Peyer's patch (tissue), 4 donors: Measurements from ENCODE around the gene HABP2.

ENCODE experiments used
- CTCF ChIP-seq, 6 experiments: fragments of 450-650 bp in 4 of 6; fragments of 200-600 bp in 2 of 6; sonication (generic) in 1 of 6; IDR thresholded peaks; one replicate each; pipeline ENCODE4 v1.5.1; 2017 to 2019; ENCODE audit warnings: antibody characterized with exemption in 6 of 6, mild to moderate bottlenecking in 3 of 6, moderate library complexity in 1 of 6
- POLR2A ChIP-seq, 2 donors: fragments of 450-650 bp; IDR thresholded peaks; one replicate each; pipeline ENCODE4 v1.5.1; 2017; ENCODE audit warnings: antibody characterized with exemption in 2 of 2, mild to moderate bottlenecking in 2 of 2, moderate library complexity in 2 of 2

GRCh38 chr10:113583571-113583970 lies 30.7 kb downstream of the HABP2 start:
- no peak for TF ChIP-seq POLR2A (IDR thresholded peaks at IDR 0.05)
- TF ChIP-seq CTCF (IDR thresholded peaks at IDR 0.05), result no peak
